ENCODE measurements around the gene ZNF391.

ZNF391 gene

GRCh38 chr6:27359231-27359630 lies 29.3 kb upstream of the ZNF391 start:
- Histone ChIP-seq H2AFZ (ENCODE audit: low read length) (no peak overlapping the region), H3K9ac (ENCODE audit: low read depth, low read length, poor library complexity, severe bottlenecking) (no peak overlapping the region), H3K4me1 (ENCODE audit: insufficient read depth, low read length, poor library complexity, severe bottlenecking) (no peaks in the 10 kb centered on the region), H3K9me2 (replicated peaks; ENCODE audit: low read depth, low read length) (no peaks in the 10 kb centered on the region), H3K36me3 (ENCODE audit: insufficient read depth, low read length) (no peaks in the 10 kb centered on the region), H3F3A (ENCODE audit: low read depth) (no peaks in the 10 kb centered on the region), H3K9me3 (ENCODE audit: insufficient read depth, low read depth, low read length) (peaks cover 5% of the 10 kb centered on the region; the same call in 1 of the 2 replicates), H3K4me3 (ENCODE audit: low read length, poor library complexity, severe bottlenecking) (no peak overlapping the region), H4K20me1 (ENCODE audit: insufficient read depth, low read length, poor library complexity, severe bottlenecking) (no peaks in the 10 kb centered on the region), H3K27me3 (ENCODE audit: insufficient read depth, low read length, poor library complexity, severe bottlenecking) (no peaks in the 10 kb centered on the region), H3K4me2 (ENCODE audit: low read depth, low read length, poor library complexity, severe bottlenecking) (no peak overlapping the region), H3K79me2 (ENCODE audit: insufficient read depth, low read length) (no peaks in the 10 kb centered on the region)
- TF ChIP-seq CTCF (conservative IDR thresholded peaks at IDR 0.05; ENCODE audit: low read length) (no peak), EZH2phosphoT487 (IDR thresholded peaks at IDR 0.05; ENCODE audit: borderline replicate concordance) (no peak)

- TF ChIP-seq CTCF (conservative IDR thresholded peaks at IDR 0.05; ENCODE audit: low read length): no peak
- no peak for TF ChIP-seq EZH2phosphoT487 (IDR thresholded peaks at IDR 0.05; ENCODE audit: borderline replicate concordance)
- no peaks in the 10 kb centered on the region for H3K9me2 ChIP-seq (replicated peaks; ENCODE audit: low read depth, low read length)
Observed at GRCh38 chr6:27368202-27368601, 20.4 kb upstream of the ZNF391 start.

GRCh38 chr6:27370391-27370790 lies 18.2 kb upstream of the ZNF391 start:
- TF ChIP-seq EZH2phosphoT487 (IDR thresholded peaks at IDR 0.05; ENCODE audit: borderline replicate concordance) (no peak), CTCF (conservative IDR thresholded peaks at IDR 0.05; ENCODE audit: low read length) (no peak)
- Histone ChIP-seq H3K4me1 (ENCODE audit: insufficient read depth, low read length, poor library complexity, severe bottlenecking) (no peaks in the 10 kb centered on the region), H3K4me3 (ENCODE audit: low read length, poor library complexity, severe bottlenecking) (no peak overlapping the region), H3K27me3 (ENCODE audit: insufficient read depth, low read length, poor library complexity, severe bottlenecking) (no peaks in the 10 kb centered on the region), H3K9ac (ENCODE audit: low read depth, low read length, poor library complexity, severe bottlenecking) (no peak overlapping the region), H2AFZ (ENCODE audit: low read length) (no peak overlapping the region), H3K4me2 (ENCODE audit: low read depth, low read length, poor library complexity, severe bottlenecking) (no peak overlapping the region), H3K9me3 (ENCODE audit: insufficient read depth, low read depth, low read length) (peaks cover 19% of the 10 kb centered on the region; the same call in 1 of the 2 replicates), H3K79me2 (ENCODE audit: insufficient read depth, low read length) (no peaks in the 10 kb centered on the region), H3K9me2 (replicated peaks; ENCODE audit: low read depth, low read length) (no peaks in the 10 kb centered on the region), H3K36me3 (ENCODE audit: insufficient read depth, low read length) (no peaks in the 10 kb centered on the region), H4K20me1 (ENCODE audit: insufficient read depth, low read length, poor library complexity, severe bottlenecking) (no peaks in the 10 kb centered on the region), H3F3A (ENCODE audit: low read depth) (no peaks in the 10 kb centered on the region)

More at GRCh38 chr6:27368202-27368601, 20.4 kb upstream of the ZNF391 start:
- H3K4me1 ChIP-seq (ENCODE audit: insufficient read depth, low read length, poor library complexity, severe bottlenecking): no peaks in the 10 kb centered on the region
- no peaks in the 10 kb centered on the region for H4K20me1 ChIP-seq (ENCODE audit: insufficient read depth, low read length, poor library complexity, severe bottlenecking)
- H3K27me3 ChIP-seq (ENCODE audit: insufficient read depth, low read length, poor library complexity, severe bottlenecking): no peaks in the 10 kb centered on the region
- H2AFZ ChIP-seq (ENCODE audit: low read length): no peak overlapping the region
- H3K4me3 ChIP-seq (ENCODE audit: low read length, poor library complexity, severe bottlenecking): no peak overlapping the region
- no peaks in the 10 kb centered on the region for H3K36me3 ChIP-seq (ENCODE audit: insufficient read depth, low read length)
- peaks cover 19% of the 10 kb centered on the region; the same call in 1 of the 2 replicates for H3K9me3 ChIP-seq (ENCODE audit: insufficient read depth, low read depth, low read length)
- H3K79me2 ChIP-seq (ENCODE audit: insufficient read depth, low read length): no peaks in the 10 kb centered on the region
- H3K9ac ChIP-seq (ENCODE audit: low read depth, low read length, poor library complexity, severe bottlenecking): no peak overlapping the region
- no peaks in the 10 kb centered on the region for H3F3A ChIP-seq (ENCODE audit: low read depth)
- H3K4me2 ChIP-seq (ENCODE audit: low read depth, low read length, poor library complexity, severe bottlenecking): no peak overlapping the region

Measured in Loucy (cell line).